Ishikawa (cell line): ENCODE data around the gene BLTP2.

Experiments
- EP300 ChIP-seq: IDR thresholded peaks from 2 replicates; pipeline ENCODE4 v1.6.1; 2012; ENCODE audit warnings: borderline replicate concordance
- RAD21 ChIP-seq: IDR thresholded peaks from 2 replicates; pipeline ENCODE4 v1.6.1; 2012; ENCODE audit warnings: low read depth
- REST ChIP-seq: IDR thresholded peaks from 2 replicates; pipeline ENCODE4 v1.6.1; 2012; ENCODE audit warnings: low read depth, mild to moderate bottlenecking

GRCh38 chr17:28686296-28686695 is 41.3 kb upstream of the BLTP2 start:
- no peak for TF ChIP-seq REST
- no peak for TF ChIP-seq EP300
- no peak for TF ChIP-seq RAD21
